Measurements from ENCODE around the gene MAGOHB.
"Not testable (repeated sequence)": the region's sequence is repeated elsewhere in the genome, so short reads cannot be mapped to it uniquely, and the experiment has no call there.

MAGOHB gene

GRCh38 chr12:10574307-10574706, 39.1 kb downstream of the MAGOHB start:
- H3K9ac ChIP-seq (ENCODE audit: low read length), result no peak overlapping the region
- H3K27me3 ChIP-seq (ENCODE audit: control insufficient read depth, insufficient read depth, low read length), result no peaks in the 10 kb centered on the region
- H3K36me3 ChIP-seq (ENCODE audit: control insufficient read depth, insufficient read depth, low read length), result no peaks in the 10 kb centered on the region
- no peak overlapping the region for H3K27ac ChIP-seq (ENCODE audit: low read depth, low read length)
- no peaks in the 10 kb centered on the region for H3K9me3 ChIP-seq (ENCODE audit: control insufficient read depth, insufficient read depth, low read depth, low read length)
- H3K4me3 ChIP-seq (ENCODE audit: low read depth, low read length), result no peak overlapping the region
- peaks cover 12% of the 10 kb centered on the region for H3K4me1 ChIP-seq (ENCODE audit: control insufficient read depth, insufficient read depth, low read length)

GRCh38 chr12:10572021-10572490, 41.4 kb downstream of the MAGOHB start:
- H3K4me1 ChIP-seq (ENCODE audit: control insufficient read depth, insufficient read depth, low read length), result peaks cover 12% of the 10 kb centered on the region
- H3K27me3 ChIP-seq (ENCODE audit: control insufficient read depth, insufficient read depth, low read length); H3K36me3 ChIP-seq (ENCODE audit: control insufficient read depth, insufficient read depth, low read length); H3K9me3 ChIP-seq (ENCODE audit: control insufficient read depth, insufficient read depth, low read depth, low read length); H3K4me3 ChIP-seq (ENCODE audit: low read depth, low read length): not testable (repeated sequence)
- peak overlapping the region; percentile 48; the same call in 1 of the 2 replicates for H3K27ac ChIP-seq (ENCODE audit: low read depth, low read length)
- peak overlapping the region; percentile 10 for H3K9ac ChIP-seq (ENCODE audit: low read length)

- H3K36me3 ChIP-seq (ENCODE audit: control insufficient read depth, insufficient read depth, low read length), result no peaks in the 10 kb centered on the region
- no peak overlapping the region for H3K4me3 ChIP-seq (ENCODE audit: low read depth, low read length)
- H3K27ac ChIP-seq (ENCODE audit: low read depth, low read length), result no peak overlapping the region
- peaks cover 9% of the 10 kb centered on the region; the same call in 1 of the 2 replicates for H3K4me1 ChIP-seq (ENCODE audit: control insufficient read depth, insufficient read depth, low read length)
- peak overlapping the region; percentile 42 for H3K9ac ChIP-seq (ENCODE audit: low read length)
- H3K9me3 ChIP-seq (ENCODE audit: control insufficient read depth, insufficient read depth, low read depth, low read length), result no peaks in the 10 kb centered on the region
- no peaks in the 10 kb centered on the region for H3K27me3 ChIP-seq (ENCODE audit: control insufficient read depth, insufficient read depth, low read length)
Observed at GRCh38 chr12:10571141-10571540, 42.3 kb downstream of the MAGOHB start.

GRCh38 chr12:10567813-10568212, 45.6 kb downstream of the MAGOHB start:
- Histone ChIP-seq H3K27me3 (ENCODE audit: control insufficient read depth, insufficient read depth, low read length) (no peaks in the 10 kb centered on the region), H3K9me3 (ENCODE audit: control insufficient read depth, insufficient read depth, low read depth, low read length) (no peaks in the 10 kb centered on the region; the same call in 1 of the 2 replicates)

DNA sequence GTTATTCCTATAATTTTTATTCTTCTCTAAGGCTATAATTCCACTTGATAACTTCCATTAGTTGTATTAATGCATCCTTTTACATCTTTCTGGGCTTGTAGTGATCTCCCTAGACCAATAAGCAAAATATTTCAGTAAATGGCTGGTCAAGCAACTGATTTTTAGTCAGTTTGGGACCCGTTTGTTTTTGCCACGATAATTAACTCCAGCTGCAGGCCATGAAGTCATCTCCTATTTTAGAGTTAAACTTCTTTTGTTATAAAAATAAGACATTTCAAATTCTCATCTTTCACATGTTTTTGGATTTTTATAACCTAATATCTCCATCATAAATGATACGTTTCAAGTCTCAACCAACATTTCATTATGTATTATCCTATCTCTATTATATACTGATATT, 49.4 kb downstream of the MAGOHB start:
- Histone ChIP-seq H3K9me3 (ENCODE audit: control insufficient read depth, insufficient read depth, low read depth, low read length) (no peaks in the 10 kb centered on the region; the same call in 1 of the 2 replicates), H3K27ac (ENCODE audit: low read depth, low read length) (no peak overlapping the region), H3K36me3 (ENCODE audit: control insufficient read depth, insufficient read depth, low read length) (no peaks in the 10 kb centered on the region), H3K27me3 (ENCODE audit: control insufficient read depth, insufficient read depth, low read length) (no peaks in the 10 kb centered on the region), H3K4me1 (ENCODE audit: control insufficient read depth, insufficient read depth, low read length) (no peaks in the 10 kb centered on the region), H3K9ac (ENCODE audit: low read length) (no peak overlapping the region), H3K4me3 (ENCODE audit: low read depth, low read length) (no peak overlapping the region)

More at GRCh38 chr12:10567813-10568212, 45.6 kb downstream of the MAGOHB start:
- Histone ChIP-seq H3K9ac (ENCODE audit: low read length) (no peak overlapping the region), H3K36me3 (ENCODE audit: control insufficient read depth, insufficient read depth, low read length) (no peaks in the 10 kb centered on the region), H3K4me3 (ENCODE audit: low read depth, low read length) (no peak overlapping the region), H3K4me1 (ENCODE audit: control insufficient read depth, insufficient read depth, low read length) (peaks cover 5% of the 10 kb centered on the region; the same call in 1 of the 2 replicates), H3K27ac (ENCODE audit: low read depth, low read length) (no peak overlapping the region)

- Histone ChIP-seq H3K9ac (ENCODE audit: low read length) (no peak overlapping the region), H3K27ac (ENCODE audit: low read depth, low read length) (no peak overlapping the region), H3K4me1 (ENCODE audit: control insufficient read depth, insufficient read depth, low read length) (no peaks in the 10 kb centered on the region), H3K36me3 (ENCODE audit: control insufficient read depth, insufficient read depth, low read length) (no peaks in the 10 kb centered on the region), H3K9me3 (ENCODE audit: control insufficient read depth, insufficient read depth, low read depth, low read length) (no peaks in the 10 kb centered on the region; the same call in 1 of the 2 replicates), H3K4me3 (ENCODE audit: low read depth, low read length) (no peak overlapping the region), H3K27me3 (ENCODE audit: control insufficient read depth, insufficient read depth, low read length) (no peaks in the 10 kb centered on the region)
Observed at GRCh38 chr12:10563002-10563401, 50.4 kb downstream of the MAGOHB start.

DNA sequence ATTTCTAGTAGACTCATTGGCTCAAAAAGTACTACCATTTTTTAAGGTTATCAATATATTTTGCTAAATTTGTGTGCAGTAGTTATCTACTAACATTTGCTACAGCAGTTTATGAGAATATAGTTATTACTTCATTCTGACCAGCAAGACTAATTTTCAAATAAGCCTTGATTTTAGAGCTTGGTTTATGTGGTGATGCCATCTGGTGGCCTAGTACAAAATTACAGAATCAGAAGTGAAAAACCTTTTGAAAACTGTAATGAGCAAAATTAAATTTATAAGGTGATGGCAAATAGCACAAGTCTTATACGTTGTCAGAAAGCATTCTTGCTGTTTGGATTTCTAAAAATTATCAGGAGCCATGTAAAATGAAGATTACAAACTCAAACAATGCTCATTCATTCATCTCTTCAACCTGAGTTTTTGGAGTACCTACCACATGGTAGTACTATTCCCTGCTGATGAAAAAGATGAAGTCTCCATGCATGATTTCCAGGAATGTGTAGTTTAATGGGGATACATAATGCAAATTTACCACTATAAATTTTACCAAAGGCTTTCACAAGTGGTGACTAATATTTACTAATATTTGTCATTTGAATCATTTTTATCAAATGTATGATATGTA, 51.0 kb downstream of the MAGOHB start:
- Histone ChIP-seq H3K27ac (ENCODE audit: low read depth, low read length) (no peak overlapping the region), H3K36me3 (ENCODE audit: control insufficient read depth, insufficient read depth, low read length) (no peaks in the 10 kb centered on the region), H3K9ac (ENCODE audit: low read length) (no peak overlapping the region), H3K9me3 (ENCODE audit: control insufficient read depth, insufficient read depth, low read depth, low read length) (no peaks in the 10 kb centered on the region; the same call in 1 of the 2 replicates), H3K27me3 (ENCODE audit: control insufficient read depth, insufficient read depth, low read length) (no peaks in the 10 kb centered on the region), H3K4me1 (ENCODE audit: control insufficient read depth, insufficient read depth, low read length) (peaks cover 3% of the 10 kb centered on the region; the same call in 1 of the 2 replicates), H3K4me3 (ENCODE audit: low read depth, low read length) (no peak overlapping the region)

GRCh38 chr12:10559244-10559643, 54.2 kb downstream of the MAGOHB start:
- Histone ChIP-seq H3K9me3 (ENCODE audit: control insufficient read depth, insufficient read depth, low read depth, low read length) (peaks cover 3% of the 10 kb centered on the region; the same call in 1 of the 2 replicates), H3K4me3 (ENCODE audit: low read depth, low read length) (no peak overlapping the region), H3K27ac (ENCODE audit: low read depth, low read length) (no peak overlapping the region), H3K4me1 (ENCODE audit: control insufficient read depth, insufficient read depth, low read length) (peaks cover 8% of the 10 kb centered on the region; the same call in 1 of the 2 replicates), H3K27me3 (ENCODE audit: control insufficient read depth, insufficient read depth, low read length) (no peaks in the 10 kb centered on the region), H3K9ac (ENCODE audit: low read length) (no peak overlapping the region), H3K36me3 (ENCODE audit: control insufficient read depth, insufficient read depth, low read length) (no peaks in the 10 kb centered on the region)

- Histone ChIP-seq H3K9me3 (ENCODE audit: control insufficient read depth, insufficient read depth, low read depth, low read length) (peaks cover 3% of the 10 kb centered on the region; the same call in 1 of the 2 replicates), H3K4me1 (ENCODE audit: control insufficient read depth, insufficient read depth, low read length) (peaks cover 8% of the 10 kb centered on the region; the same call in 1 of the 2 replicates), H3K4me3 (ENCODE audit: low read depth, low read length) (no peak overlapping the region), H3K36me3 (ENCODE audit: control insufficient read depth, insufficient read depth, low read length) (no peaks in the 10 kb centered on the region), H3K27me3 (ENCODE audit: control insufficient read depth, insufficient read depth, low read length) (no peaks in the 10 kb centered on the region), H3K27ac (ENCODE audit: low read depth, low read length) (no peak overlapping the region), H3K9ac (ENCODE audit: low read length) (no peak overlapping the region)
Observed at GRCh38 chr12:10558789-10559188, 54.6 kb downstream of the MAGOHB start.

GRCh38 chr12:10558301-10558700, 55.1 kb downstream of the MAGOHB start:
- Histone ChIP-seq H3K36me3 (ENCODE audit: control insufficient read depth, insufficient read depth, low read length) (no peaks in the 10 kb centered on the region), H3K4me3 (ENCODE audit: low read depth, low read length) (no peak overlapping the region), H3K9ac (ENCODE audit: low read length) (no peak overlapping the region), H3K4me1 (ENCODE audit: control insufficient read depth, insufficient read depth, low read length) (peaks cover 8% of the 10 kb centered on the region; the same call in 1 of the 2 replicates), H3K27me3 (ENCODE audit: control insufficient read depth, insufficient read depth, low read length) (no peaks in the 10 kb centered on the region), H3K9me3 (ENCODE audit: control insufficient read depth, insufficient read depth, low read depth, low read length) (peaks cover 3% of the 10 kb centered on the region; the same call in 1 of the 2 replicates), H3K27ac (ENCODE audit: low read depth, low read length) (no peak overlapping the region)

DNA sequence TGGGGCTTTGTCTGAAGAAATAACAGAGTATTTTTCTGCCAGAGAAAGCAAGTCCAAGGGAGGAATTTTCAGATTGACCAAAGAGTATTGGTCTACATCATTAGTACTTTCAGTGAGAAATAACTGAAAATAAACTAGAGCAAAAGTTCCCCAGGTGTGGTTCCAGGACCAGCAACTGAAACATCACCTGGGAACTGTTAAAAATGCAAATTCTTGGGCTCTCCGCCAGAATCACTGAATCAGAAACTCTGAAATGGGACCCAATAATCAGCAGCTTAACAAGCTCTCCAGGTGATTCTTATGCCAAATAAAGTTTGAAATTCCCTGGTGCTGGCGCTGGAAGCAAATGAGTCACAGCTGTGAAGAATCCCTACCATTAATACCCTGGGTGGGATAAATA, 55.6 kb downstream of the MAGOHB start:
- Histone ChIP-seq H3K4me3 (ENCODE audit: low read depth, low read length) (no peak overlapping the region), H3K36me3 (ENCODE audit: control insufficient read depth, insufficient read depth, low read length) (no peaks in the 10 kb centered on the region), H3K27ac (ENCODE audit: low read depth, low read length) (no peak overlapping the region), H3K4me1 (ENCODE audit: control insufficient read depth, insufficient read depth, low read length) (peaks cover 8% of the 10 kb centered on the region; the same call in 1 of the 2 replicates), H3K9ac (ENCODE audit: low read length) (no peak overlapping the region), H3K27me3 (ENCODE audit: control insufficient read depth, insufficient read depth, low read length) (no peaks in the 10 kb centered on the region), H3K9me3 (ENCODE audit: control insufficient read depth, insufficient read depth, low read depth, low read length) (peaks cover 6% of the 10 kb centered on the region)

All from HUES6 (cell line).